Stimulated activated CD4-positive, alpha-beta T cell treated with anti-CD3 and anti-CD28 coated beads, Interleukin-4, amount 100 ng/mL, for 24 hours (primary cell): ENCODE measurements around the gene ADAMTSL5.
"Not testable (repeated sequence)": the region's sequence is repeated elsewhere in the genome, so short reads cannot be mapped to it uniquely, and the experiment has no call there.

Experiments
- DNase-seq: peaks from one replicate; pipeline ENCODE4 v3.0.0-alpha.2; 2020

ADAMTSL5 gene

GRCh38 chr19:1511318-1512317, 1.2 kb downstream of the ADAMTSL5 start:
- no peak for DNase-seq

- no peak for DNase-seq
These were observed 2.0 kb downstream of the ADAMTSL5 start for GRCh38 chr19:1510807-1511206.

DNA sequence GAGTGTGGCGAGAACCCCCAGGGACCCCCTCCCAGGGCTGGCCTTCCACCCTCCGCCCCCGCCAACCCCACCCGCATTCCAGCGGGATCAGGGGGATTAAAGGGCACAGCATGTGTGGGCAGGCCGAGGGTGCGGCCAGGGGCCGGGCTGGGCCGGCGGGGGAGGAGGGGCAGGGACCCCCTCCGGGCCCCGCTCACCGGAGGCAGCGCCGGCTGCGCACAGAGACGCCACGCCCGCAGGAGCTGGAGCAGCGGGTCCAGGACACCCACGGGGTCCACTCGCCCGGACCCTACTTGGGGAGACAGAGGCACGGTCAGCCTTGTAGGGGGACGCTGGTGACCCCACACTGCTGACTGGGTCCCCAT, 2.4 kb downstream of the ADAMTSL5 start:
- DNase-seq = no peak

DNA sequence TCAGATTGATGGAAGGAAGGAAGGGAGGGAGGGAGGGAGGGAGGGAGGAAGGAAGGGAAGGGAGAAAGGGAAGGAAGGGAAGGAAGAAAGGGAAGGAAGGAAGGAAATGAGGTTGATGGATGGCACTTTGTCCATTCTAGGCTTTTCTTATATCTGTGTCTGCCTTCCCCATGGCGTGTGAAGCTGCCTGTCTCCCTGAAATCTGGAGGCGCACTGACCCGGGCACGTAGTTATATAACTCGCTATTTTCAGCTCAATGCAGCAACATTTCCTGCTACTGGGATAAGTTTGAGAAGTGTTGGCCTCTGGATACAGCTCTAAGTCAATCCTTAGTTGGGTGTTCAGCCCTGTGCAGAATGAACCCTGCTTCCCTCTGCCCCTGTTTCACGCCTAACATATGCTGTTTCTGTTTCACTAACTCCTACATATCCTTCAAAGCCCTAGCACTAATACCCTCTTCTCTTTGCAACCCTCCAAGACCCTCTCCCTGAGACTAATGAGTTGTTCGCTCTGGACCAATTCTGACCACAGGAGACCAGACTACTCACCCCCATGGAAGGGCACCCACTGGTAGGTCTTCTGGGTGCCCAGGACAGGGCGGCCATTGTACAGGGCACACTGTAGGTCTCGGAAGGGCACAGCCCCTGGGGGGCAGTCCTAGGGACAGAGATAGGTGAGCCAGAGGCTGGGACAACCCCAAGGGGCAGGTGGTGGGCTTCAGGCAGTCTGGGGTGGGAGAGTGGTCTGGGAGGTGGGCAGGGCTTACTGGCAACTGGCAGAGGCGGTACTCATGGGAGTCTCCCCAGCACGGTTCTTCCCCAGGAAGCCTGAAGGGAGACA, 3.0 kb downstream of the ADAMTSL5 start:
- DNase-seq = no peak

GRCh38 chr19:1508507-1508856, 4.3 kb downstream of the ADAMTSL5 start:
- no peak for DNase-seq

DNA sequence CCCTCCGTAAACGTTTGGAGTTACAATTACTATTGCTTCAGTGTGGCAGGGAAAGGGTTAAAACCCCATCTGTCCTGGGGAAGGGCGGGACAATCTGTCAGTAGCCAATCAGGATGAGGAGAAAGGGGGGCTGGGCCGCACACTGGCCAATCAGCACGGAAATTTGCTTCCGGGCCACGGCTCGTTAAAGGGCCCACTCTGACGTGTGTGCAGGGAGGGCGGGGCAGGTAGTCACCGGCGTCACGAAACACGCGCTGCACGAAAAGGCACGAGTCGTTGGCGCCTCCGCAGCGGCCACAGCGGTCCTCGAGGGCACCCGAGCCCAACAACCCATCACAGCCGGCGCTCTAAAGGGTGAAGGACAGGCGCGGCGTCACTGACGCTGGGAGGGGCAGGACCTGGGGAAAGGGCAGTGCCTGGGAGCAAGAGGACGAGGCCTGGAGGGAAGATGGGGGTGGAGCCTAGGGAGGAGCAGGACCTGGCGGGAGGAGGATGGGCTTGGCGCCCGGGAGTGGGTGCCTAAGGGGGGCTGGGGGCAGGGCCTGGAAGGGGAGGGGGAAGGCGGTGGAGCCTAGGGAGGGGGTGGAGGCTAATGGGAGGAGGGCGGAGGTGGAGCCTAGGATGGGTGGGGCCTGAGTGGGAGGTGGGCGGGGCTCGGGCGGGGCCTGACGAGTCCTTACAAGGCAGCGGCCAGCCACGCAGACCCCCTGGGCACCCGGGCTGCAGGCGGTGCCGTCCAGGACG, 4.9 kb downstream of the ADAMTSL5 start:
- peak; percentile 94 for DNase-seq

- DNase-seq = no peak
These were observed 5.6 kb downstream of the ADAMTSL5 start for GRCh38 chr19:1507192-1507660.

DNA sequence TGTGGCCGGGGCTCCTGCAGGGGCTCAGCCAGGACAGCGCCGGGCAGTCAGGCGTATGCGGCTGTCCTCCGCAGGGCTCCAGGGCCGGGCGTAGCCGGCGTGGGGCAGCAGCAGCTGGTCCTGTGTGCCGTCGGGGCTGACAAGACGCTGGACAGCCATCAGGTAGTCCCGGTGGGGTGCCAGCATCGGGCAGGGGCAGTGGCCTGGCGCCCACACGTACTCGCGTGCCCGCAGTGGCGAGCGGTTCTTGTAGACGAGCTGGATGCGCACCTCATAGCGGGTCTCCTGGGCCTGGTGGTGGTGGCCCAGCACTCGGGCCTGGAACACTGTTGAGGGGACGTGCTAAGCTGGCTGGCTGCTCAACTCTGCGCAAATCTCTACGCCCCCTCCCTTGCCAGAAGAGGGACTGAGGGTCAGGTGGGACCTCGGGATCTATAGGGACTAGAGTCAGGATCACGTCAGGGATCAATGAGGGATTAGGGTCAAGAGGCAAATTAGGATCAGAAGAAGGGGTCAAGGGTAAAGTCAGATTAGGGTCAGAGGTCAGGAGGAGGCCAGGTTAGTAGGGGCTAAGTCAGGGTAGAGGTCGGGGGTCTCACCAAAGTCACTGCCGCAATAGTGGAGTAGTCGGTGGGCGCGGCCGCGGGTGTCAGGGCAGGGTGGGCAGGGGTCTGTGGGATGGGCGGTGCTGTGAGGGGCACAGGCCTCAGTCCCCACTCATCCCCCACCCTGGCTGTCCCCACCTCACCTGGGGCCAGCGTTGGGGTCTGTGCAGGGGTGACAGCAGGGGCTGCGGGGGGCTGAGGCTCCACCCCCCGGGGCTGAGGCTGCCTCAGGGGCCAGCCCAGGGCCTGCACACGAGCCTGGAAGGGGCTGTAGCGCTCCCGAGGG, 6.6 kb downstream of the ADAMTSL5 start:
- no peak for DNase-seq

GRCh38 chr19:1505012-1505411, 7.8 kb downstream of the ADAMTSL5 start:
- DNase-seq = no peak

GRCh38 chr19:1503925-1504773, 8.7 kb downstream of the ADAMTSL5 start:
- DNase-seq = no peak

- peak; percentile 73 for DNase-seq
These were observed 9.5 kb downstream of the ADAMTSL5 start for GRCh38 chr19:1503089-1503924.

- no peak for DNase-seq
These were observed 10.3 kb downstream of the ADAMTSL5 start for GRCh38 chr19:1502433-1503088.

GRCh38 chr19:1501200-1501595, 11.6 kb downstream of the ADAMTSL5 start:
- no peak for DNase-seq

- not testable (repeated sequence) for DNase-seq
These were observed 13.6 kb downstream of the ADAMTSL5 start for GRCh38 chr19:1499231-1499630.

DNA sequence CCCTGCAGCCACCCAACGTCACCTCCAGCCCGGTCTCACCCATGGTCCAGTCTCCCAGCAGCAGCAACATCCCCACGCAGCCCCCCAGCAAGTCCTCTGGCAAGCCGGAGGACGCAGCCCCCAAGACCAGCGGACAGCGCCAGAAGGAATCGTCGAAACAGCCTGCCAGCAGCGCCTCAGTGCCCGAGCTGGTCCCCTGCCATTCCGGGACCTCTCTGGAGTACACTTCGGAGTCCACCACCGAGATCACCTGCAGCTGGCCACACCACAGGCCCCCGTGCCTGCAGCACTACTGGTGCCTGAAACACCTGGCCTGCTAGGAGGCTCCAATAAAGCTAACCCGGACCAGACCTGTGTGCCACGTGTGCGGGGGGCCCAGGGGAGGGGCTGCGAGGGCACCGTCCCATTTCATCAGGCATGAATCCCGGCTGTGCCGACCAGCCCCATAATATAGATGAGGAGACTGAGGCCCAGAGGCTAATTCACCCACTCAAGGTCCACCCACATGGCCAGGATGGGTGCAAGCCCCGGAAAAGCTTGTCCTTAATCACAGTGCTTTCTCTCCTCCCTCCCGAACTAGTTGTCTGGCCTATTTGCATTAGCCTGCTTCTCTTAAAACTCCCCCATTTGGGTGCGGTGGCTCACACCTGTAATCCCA, 15.1 kb downstream of the ADAMTSL5 start:
- DNase-seq = no peak

- DNase-seq = no peak
These were observed 15.9 kb downstream of the ADAMTSL5 start for GRCh38 chr19:1496714-1497577.

DNA sequence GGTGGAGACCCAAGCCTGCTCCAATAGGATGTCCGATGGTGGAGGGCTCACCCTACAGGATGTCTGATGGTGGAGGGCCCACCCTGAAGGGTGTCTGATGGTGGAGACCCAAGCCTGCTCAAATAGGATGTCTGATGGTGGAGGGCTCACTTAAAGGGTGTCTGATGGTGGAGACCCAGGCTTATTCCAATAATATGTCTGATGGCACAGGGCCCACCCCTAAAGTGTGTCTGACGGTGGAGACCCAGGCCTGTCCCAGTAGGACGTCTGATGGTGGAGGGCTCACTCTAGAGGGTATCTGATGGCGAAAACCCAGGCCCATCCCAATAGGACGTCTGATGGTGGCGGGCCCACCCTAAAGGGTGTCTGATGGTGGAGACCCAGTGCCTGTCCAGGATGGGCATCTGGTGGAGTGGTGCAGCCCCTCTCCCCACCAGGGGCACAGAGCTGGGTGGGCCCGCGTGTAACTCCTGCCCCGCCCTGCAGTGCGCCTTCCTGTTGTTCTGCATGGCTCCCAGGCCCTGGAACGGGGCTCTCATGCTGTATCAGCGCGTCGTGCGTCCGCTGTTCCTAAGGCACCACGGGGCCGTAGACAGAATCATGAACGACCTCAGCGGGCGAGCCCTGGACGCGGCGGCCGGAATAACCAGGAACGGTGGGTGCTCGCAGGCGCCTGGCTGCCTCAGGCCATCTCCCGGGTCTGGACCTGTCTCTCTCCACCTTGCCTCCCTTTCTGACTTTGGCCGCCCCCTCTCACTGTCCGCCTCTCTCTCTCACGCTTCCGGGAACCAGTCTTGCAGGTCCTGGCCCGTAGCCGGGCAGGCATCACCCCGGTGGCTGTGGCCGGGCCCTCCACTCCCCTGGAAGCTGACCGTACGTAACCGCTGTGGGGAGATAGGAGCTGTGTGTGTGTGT, 16.8 kb downstream of the ADAMTSL5 start:
- DNase-seq = no peak
